DMS153 (cell line): ENCODE measurements around the gene FNDC3B.
"Not testable (repeated sequence)": the region's sequence is repeated elsewhere in the genome, so short reads cannot be mapped to it uniquely, and the experiment has no call there.

Experiments used
- DNase-seq: peaks from one replicate; lab custom pipeline; 2025; lab: John Stamatoyannopoulos, UW

FNDC3B gene

DNA sequence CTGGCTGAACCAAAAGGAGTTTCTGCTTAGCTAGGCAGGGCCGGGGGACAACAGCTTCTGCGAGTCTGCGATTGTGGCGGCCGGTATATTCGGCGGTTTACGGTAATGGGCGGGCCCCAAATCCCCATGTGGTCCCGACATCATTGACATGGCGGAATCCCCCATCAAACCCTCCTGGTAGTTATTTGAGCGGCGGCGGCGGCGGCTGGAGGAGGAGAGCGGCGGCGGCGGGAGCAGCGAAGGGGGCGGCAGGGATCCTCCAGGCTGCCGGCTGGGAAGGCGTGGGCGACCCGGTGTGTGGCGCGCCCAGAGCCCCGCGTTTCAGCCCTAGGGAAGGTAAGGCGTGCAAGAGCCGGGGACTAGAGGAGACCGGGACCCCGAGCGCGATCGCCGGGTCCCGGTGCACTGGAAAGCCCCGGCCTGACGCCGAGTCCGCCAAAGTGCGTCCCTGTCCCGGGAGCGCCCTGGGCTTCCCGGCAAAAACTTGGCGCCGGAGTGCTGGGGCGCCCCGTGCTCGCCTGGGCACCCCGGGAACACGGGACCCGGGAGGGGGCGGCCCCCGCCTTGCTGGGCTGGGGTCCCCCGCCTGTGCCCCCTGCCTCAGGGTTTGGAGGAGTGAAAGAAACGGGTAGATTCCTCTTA is at the start of gene FNDC3B:
TSS of gene FNDC3B (plus strand) at position 143 of the 642 bp plus-strand sequence. CDS start 72,902 bp downstream, outside the sequence.
- peak; percentile 91 for DNase-seq

DNA sequence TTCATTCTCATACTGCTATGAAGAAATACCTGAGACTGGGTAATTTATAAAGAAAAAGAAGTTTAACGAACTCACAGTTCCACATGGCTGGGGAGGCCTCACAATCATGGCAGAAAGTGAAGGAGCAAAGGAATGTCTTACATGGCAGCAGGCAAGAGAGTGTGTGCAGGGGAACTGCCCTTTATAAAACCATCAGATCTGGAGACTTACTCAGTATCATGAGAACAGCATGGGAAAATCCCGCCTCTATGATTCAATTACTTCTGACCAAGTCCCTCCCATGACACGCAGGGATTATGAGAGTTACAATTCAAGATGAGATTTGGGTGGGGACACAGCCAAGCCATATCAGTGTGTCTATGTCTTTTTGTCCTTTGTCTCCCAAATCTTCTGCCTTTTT is 49.1 kb upstream of the FNDC3B start:
- not testable (repeated sequence) for DNase-seq

DNA sequence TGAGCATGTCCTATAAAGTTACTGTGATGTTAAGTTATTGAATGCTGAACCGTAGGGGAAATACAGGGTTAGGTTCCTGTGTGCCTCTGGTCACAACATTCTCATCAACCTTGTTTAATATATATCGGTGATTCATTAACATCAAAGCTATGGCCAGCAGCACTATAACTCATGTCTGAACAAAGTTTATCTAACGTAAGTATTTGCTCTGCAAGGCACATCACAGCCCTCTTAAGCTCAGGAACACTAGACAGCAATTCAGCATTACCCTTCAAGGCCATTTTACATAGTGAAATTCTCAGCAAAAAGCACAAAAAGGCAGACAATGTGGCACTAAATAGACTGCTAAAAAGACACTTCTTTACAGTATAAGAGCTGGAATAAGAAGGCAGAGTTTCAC is 48.2 kb upstream of the FNDC3B start:
- no peak for DNase-seq

DNA sequence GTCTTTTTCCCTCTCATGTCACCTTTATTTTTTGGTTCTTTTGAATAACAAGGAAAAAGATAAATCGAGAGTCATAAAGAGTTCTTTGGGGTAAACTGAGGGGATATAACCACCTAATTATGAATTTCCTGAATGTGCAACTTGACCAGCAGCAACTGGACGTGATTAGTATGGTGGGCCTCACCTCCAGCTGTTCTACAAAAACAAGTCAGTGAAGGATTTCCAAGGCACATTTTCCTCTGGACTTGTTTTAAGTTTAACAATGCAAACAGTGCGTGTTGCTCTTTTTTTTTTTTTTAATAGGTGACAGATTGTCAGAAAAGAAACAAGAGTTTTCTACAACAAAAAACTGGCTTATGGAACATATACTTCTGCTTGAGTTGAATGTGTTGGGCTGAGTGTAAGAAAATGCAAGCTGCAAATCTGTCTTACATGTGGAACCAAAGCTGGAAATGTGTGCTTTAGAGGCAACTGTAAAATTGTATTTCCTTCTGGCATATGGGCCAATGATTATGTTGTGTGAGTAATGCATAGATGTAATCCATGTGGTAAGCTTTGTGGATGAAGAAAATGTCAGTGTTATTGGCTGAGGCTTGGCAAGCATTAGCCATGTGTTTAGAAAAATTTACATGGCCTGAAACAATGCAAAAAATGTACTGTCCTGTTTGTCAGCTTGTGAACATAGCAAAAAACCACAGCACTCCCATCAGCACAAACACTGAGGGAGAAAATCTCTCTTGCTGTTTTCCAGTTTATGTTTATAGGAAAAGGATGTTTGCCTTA is 44.5 kb upstream of the FNDC3B start:
- no peak for DNase-seq

DNA sequence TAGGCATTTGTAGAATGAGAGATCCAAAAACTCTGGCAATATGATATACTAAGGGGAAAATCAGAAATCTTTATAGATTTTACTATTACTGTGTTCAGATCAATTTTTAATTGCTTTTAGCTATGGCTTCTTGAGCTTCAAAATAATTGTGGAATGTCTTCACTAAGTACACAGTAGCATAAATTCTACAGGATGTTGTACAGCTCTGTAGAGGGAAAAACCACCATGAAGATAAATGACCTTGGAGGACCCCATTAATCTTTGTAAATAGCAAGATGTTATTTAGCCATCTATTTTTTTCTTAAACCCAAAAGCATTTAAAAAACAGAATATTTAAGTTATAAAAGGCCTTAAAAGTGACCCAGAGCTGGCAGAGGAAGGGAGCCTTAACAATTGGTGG is 43.9 kb upstream of the FNDC3B start:
- no peak for DNase-seq

DNA sequence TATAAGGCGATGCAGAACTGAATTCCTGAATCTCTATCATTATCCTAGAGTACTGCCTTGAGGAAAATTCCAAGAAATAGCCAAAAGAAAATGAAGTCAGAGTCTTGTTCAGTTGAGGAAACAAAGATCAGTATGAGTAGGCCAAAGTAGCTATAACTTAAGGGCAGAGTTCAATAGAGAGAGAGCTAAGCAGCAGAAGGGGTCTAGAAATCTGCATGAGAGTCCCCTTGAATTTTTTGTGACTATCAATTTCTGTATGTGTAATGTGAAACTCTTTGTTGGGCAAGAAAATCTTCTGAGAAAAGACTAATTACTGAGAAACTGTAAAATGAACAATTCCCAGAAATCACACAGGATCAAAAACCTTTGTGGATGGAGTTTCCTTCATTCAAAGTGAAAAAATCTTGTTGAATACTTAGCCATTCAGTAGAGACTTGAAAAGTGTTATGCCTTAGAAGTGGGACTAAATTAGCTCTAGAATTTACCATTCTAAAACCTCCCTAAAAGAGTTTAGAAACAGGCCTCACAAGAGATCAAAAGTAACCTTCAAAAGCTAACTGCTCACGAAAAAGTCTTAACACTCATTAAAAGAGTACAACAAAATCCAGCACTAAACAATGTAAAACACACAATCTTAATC is 43.1 kb upstream of the FNDC3B start:
- DNase-seq, result no peak

DNA sequence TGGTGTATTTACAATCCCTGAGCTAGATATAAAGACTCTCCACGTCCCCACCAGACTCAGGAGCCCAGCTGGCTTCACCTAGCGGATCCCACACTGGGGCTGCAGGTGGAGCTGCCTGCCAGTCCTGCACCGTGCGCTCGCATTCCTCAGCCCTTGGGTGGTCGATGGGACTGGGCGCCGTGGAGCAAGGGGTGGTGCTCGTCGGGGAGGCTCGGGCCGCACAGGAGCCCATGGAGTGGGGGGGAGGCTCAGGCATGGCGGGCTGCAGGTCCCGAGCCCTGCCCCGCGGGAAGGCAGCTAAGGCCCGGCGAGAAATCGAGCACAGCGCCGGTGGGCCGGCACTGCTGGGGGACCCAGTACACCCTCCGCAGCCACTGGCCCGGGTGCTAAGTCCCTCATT is 40.6 kb upstream of the FNDC3B start:
- not testable (repeated sequence) for DNase-seq

DNA sequence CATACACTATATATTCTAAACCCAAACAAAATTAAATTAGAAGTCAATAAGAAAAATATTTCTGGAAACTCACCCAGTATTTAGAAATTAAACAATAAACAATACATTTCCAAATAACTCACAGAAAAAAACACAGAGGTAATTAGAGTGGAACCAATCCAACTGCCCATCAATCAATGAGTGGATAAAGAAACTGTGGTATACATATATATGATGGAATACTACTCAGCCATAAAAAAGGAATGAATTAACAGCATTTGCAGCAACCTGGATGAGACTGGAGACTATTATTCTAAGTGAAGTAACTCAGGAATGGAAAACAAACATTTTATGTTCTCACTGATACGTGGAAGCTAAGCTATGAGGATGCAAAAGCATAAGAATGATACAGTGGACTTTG is 37.8 kb upstream of the FNDC3B start:
- DNase-seq, result not testable (repeated sequence)

DNA sequence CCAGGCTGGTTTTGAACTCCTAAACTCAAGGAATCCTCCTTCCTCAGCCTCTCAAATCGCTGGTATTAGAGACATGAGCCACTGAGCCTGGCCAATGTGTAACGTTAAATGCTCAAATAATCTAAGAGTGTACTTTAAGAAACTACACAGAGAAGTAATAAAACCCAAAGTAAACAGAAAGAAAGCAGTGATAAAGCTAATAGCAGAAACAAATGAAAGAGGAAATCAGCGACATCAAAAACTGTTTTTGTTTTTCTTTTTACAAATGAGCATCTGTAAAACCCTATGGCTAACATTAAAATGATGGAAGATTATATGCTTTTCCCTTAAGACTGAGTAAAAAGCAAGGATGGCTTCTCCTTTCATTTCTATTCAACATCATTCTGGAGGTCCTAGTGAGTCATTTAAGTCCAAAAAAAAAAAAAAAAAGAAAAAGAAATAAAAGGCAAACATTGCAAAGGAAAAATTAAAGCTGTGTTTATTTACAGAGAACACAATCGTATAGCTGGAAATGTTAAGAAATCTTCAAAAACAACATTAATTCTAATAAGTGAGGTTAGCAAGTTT is 36.8 kb upstream of the FNDC3B start:
- no peak for DNase-seq

DNA sequence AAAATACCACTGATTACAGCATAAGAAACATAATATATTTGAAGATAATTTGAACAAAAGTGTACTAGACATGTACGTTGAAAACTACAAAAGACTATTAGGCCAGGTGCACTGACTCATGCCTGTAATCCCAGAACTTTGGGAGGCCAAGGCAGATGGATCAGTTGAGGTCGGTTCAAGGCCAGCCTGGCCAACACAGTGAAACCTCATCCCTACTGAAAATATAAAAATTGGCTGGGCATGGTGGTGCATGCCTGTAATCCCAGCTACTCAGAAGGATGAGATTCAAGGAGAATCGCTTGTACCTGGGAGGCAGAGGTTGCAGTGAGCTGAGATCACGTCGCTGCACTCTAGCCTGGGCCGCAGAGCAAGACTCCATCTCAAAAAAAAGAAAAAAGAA is 36.2 kb upstream of the FNDC3B start:
- DNase-seq, result no peak

DNA sequence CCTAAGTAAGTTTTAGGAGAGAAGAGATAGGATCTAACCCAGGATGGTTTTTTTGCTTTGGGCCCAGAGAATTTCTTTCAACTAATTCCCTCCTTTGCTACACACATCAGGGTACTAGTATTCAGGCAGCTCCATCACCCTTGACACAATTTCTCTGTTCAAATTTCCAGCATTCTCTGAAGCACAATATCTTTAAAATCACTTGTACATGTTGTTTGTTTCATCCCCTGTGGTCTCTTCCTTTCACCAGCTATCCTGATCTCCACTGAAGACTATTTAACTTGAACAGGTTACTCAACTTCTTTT is 32.4 kb upstream of the FNDC3B start:
- DNase-seq, result no peak

DNA sequence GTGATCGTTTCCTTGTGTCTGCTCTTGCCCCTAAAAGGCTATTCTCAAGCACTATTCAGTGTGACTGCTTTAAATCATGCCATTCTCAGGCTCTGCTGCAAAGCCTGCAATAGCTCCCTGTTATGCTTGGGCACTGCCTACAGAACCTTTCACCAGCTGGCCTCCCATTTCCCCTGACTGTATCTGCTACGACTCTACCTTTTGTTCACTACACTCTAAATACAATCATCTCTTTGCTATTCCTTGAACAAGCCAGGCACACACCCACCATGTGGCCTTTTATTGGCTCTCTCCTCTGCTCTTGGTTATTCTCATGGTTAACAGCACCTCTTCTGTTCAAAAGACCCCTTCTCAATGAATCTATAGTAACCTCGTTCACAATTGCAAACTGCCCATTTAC is 29.6 kb upstream of the FNDC3B start:
- DNase-seq, result peak; percentile 67

DNA sequence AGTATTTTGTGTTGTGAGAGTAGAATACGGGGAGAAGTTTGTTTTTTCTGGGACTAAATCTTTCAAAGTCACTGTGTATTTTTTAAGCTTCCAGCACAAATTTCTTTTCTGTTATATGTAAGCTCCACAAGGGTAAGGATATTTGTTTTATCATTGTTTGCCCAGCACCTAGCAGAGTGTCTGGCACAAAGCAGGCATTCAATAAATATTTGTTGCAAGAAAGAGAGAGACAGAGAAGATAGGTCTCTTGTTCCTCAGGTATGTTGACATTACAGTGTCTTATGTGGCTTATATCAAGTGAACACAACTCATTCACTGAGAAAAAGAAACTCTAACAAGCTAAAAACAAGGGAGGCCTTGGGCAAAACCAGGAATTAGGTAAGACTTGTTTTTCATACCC is 26.6 kb upstream of the FNDC3B start:
- DNase-seq, result no peak

DNA sequence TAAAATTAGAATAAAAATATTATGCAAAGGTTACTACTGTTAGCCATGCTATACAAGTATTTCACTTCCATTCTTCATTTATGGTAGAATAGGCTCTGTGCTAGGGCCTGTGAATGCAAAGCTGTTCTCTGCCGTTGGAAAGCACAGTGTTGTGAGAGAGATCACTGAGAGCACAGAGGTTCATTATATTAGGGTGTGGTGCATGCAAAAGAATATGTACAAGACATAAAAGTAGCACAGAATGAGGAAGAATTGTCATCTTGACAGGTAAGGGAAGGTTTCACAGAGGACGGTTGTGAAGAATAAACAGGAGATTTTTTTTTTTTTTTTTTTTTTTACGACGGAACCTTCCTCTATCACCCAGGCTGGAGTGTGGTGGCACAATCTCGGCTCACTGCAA is 25.2 kb upstream of the FNDC3B start:
- no peak for DNase-seq

DNA sequence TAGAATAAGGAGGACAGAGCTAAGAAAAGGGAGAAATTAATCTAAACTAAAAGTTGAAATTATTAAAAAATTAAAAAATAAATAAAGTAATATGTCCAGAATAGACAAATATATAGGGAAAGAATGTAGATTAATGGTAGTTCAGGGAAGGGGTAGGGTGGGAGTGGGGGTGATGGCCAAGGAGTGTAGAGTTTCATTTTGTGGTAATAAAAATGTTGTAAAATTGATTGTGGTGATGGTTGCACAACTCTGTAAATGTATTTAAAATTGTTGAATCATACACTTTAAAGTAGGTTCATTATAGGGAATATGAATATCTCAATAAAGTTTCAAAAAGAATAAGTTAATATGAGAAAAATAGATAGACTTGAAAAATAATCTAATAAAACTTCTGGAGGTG is 21.0 kb upstream of the FNDC3B start:
- no peak for DNase-seq

DNA sequence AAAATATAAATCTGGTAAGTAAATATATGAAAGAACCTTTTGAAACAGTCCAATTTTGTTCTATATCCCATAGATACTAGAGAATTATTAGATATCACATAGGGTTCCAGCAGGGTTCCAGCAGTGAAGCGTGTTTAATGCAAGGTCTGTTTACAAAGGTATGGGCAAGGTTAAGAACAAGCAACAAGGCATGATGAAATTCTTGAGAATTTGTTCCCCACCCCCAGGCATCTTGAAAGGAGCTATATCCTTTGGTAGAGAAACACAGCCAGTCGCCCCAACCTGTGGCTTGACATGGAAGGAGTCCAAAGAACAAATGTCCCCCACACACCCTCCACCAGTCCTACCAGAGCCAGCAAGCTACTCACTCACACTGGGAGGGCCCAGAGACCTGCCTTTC is 18.6 kb upstream of the FNDC3B start:
- DNase-seq, result no peak

DNA sequence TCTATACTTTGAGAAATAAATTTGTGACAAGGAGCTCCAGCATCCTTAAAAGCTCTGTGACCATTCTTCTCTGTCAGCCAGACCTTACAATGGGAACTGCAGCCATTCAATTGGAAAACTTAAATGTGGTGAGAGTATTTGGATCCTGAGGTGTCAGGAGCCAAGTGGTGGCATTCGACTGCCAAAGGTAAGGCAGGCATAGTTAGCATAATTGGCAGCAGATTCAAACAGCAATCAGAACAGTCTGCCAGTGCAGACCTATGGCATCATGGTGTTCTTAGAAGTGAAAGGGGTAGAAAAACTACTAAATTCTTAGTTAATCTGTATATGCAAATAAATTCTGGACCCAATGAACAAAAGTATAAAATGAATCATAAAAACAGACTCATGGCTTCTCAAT is 18.2 kb upstream of the FNDC3B start:
- no peak for DNase-seq

DNA sequence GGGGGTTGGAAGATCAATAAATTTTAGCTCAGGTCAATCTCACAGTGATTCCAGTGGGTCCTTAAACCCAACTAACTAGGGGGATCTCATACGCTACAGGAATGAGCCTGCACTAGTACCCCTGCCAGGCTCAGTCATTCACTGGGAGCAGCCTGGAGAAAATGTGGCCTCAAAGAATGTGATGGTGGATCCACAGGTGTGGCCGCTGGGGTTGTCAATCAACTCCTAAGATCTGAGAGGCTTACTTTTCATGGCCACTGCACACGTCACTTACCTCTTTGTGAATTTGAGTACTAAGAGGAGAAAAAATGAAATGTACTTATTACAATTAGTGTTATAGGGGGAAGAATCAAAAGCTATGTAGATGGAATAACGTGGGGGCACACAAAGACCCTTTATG is 17.5 kb upstream of the FNDC3B start:
- no peak for DNase-seq

DNA sequence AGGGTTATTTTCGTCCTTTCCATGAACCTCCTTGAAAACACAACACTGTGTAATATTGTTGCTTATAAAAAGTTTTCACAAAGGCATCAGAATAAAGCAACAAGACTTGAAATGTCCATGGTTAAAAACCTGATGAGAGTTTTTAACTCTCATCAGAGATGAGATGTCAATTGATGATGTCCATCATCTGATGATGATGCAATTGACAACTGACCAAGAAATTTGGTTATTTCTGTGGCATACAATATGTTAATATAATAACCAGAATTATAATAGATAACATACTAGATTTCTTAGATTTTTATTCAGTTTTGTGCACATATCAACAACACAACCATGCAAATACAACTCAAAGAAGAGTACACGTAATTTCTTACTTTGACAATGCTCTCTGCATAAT is 15.5 kb upstream of the FNDC3B start:
- DNase-seq, result no peak

DNA sequence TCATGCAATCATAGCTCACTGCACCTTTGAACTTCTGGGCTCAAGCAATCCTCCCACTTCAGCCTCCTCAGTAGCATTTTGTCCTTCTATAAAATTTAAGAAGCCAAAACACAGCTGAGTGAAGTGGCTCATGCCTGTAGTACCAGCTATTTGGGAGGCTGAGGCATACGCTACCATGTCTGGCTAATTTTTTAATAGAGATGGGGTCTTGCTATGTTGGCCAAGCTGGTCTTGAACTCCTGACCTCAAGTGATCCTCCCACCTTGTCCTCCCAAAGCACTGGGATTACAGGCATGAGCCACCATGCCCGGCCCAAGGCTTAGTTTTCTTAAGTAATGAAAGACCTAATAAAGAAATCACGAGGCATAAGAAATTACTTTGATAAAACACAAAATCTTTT is 14.7 kb upstream of the FNDC3B start:
- DNase-seq, result no peak

DNA sequence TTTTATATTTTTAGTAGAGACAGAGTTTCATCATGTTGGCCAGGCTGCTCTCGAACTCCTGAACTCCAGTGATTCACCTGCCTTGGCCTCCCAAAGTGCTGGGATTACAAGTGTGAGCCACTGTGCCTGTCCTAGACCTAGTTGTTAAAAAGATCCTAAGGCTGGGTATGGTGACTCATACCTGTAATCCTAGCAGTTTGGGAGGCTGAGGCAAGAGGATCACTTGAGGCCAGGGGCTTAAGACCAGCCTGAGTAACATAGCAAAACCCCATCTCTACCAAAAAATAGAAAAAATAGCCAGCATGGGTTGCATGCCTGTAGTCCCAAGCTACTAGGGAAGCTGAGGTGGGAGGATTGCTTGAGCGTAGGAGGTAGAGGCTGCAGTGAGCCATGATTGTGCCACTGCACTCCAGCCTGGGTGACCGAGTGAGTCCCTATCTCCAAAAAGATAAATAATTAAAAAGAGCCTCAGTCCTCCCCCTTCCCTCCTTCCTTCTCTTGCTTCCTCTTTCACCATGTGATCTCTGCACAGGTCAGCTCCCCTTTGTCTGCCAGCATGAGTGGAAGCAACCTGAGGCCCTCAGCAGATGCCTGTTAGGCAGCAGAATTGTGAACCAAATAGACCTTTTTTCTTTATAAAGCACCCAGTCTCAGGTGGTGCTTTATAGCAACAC is 9.8 kb upstream of the FNDC3B start:
- no peak for DNase-seq

DNA sequence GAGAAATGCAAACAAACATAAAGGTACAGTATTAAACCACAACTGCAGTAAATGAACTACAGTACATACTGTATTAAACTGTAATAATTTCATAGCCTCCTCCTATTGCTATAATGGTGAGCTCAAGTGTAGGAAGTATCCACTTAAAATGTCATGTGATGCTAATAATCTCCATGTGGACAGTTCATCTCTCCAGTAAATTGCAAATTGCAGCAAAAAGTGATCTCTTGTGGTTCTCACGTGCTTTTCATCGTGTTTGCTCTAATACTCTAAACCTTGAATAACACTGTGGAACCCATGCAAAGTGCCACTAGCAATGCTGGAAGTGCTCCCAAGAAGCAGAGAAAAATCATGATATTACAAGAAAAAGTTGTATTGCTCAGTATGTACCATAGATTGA is 9.2 kb upstream of the FNDC3B start:
- DNase-seq, result no peak

DNA sequence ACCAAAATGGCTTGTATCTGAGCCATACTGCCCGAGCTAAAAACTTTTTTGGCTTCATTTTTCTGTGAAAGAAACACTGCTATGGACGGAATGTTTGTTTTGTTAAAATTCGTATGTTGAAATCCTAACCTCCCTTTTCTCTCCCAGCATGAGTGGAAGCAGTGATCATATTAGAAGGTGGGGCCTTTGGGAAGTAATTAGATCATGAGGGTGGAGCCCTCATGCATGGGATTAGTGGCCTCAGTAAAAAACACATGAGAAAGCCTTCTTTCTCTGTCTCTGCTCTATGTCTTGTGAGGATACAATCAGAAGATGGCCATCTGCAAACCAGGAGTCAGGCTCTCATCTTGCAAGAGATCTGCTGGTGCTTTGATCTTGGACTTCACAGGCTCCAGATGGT is 7.4 kb upstream of the FNDC3B start:
- no peak for DNase-seq
